Measurements from ENCODE around the gene LDHA.

The LDHA gene

DNA sequence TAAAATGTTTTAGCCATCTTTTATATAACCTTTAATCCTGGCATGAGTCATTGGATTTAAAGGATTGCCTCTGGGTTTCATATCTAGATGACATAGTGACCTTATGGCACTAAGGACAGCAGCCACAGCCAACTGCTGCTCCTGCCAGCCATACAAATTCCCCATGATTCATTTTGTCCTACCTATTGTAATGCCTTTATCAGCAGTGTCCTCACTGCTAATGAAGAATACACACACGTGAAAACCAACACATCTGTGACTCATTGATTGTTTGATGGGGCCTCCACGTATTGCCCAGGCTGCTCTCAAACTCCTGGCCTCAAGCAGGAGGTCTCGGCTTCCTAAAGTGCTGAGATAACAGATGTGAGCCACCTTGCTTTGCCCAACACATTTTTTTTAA is 63.1 kb downstream of the LDHA start:
- no peak for DNase-seq (ENCODE audit: low read depth, low spot score)

More for the DNA sequence above, 63.1 kb downstream of the LDHA start:
- no peak overlapping the region for H3K4me3 ChIP-seq (ENCODE audit: low read length)

Data from Jurkat, Clone E6-1 (cell line).